Measurements from ENCODE around the gene OR2T1. TPM values are rescaled to one million over a fixed set of nuclear protein-coding genes. Genes with fewer than 3 reads are reported as not detected.

Gene OR2T1
- total and polyA plus RNA-seq, 2 of the 13 experiments (the other 11 are each of a cell fraction or from before 2014, with no cell fraction given) = not detected

DNA sequence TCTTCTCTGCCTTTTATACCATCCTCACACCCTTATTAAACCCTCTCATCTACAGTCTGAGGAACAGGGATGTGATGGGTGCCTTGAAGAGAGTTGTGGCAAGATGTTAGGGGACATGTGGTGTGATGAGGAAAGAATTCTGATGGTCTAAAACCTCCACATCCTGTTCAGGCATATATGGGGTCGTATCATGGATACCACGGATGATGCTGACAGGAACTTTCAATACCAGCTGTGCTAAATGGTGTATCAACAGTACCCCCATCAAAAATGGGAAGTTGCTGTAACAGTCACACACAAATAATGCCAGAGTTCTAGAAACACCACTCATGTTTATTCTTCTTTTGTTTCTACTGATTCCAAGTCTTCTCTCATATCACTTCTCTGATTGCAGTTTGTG, 14.4 kb upstream of the OR2T1 start (continued):
- TF ChIP-seq ZSCAN5A (CRISPR knock-in tag; IDR thresholded peaks at IDR 0.05; ENCODE audit: borderline replicate concordance) = no peak
- no peak for TF ChIP-seq XBP1 (CRISPR knock-in tag; IDR thresholded peaks at IDR 0.05)
- TF ChIP-seq DZIP1 (CRISPR knock-in tag; IDR thresholded peaks at IDR 0.05) = no peak
- no peak for TF ChIP-seq ZBTB8A (CRISPR knock-in tag; IDR thresholded peaks at IDR 0.05; ENCODE audit: borderline replicate concordance, low read depth)
- no peak for TF ChIP-seq TOPORS (CRISPR knock-in tag; IDR thresholded peaks at IDR 0.05)
- TF ChIP-seq ZNF740 (CRISPR knock-in tag; IDR thresholded peaks at IDR 0.05) = no peak
- no peak for TF ChIP-seq SMARCC2 (IDR thresholded peaks at IDR 0.05)
- no peak for TF ChIP-seq MBD4 (IDR thresholded peaks at IDR 0.05; ENCODE audit: borderline replicate concordance, low read length)
- TF ChIP-seq ARID5B (CRISPR knock-in tag; IDR thresholded peaks at IDR 0.05) = no peak
- no peak for TF ChIP-seq IRX3 (CRISPR knock-in tag; IDR thresholded peaks at IDR 0.05; ENCODE audit: borderline replicate concordance, low read depth)
